H9 (cell line): ENCODE measurements around the gene NUDT15. TPM values are rescaled to one million over a fixed set of nuclear protein-coding genes. Genes with fewer than 3 reads are reported as not detected.

Experiments
- DNase-seq: peaks from one replicate; pipeline ENCODE4 v3.0.0-alpha.2; 2017
- H2AFZ ChIP-seq: one replicate; pipeline ENCODE4 v1.6.1; 2013; ENCODE audit warnings: mild to moderate bottlenecking, low read length, control low read depth, moderate library complexity
- H2AK5ac ChIP-seq: 2 replicates; pipeline ENCODE4 v1.6.1; 2013; ENCODE audit warnings: low read length, control low read depth, mixed read lengths; ENCODE audit not compliant: insufficient read length
- H2BK120ac ChIP-seq: one replicate; pipeline ENCODE4 v1.6.1; 2013; ENCODE audit warnings: low read depth, mild to moderate bottlenecking, low read length, control low read depth, inconsistent platforms; ENCODE audit not compliant: poor library complexity, severe bottlenecking
- H2BK12ac ChIP-seq: 2 replicates; pipeline ENCODE4 v1.6.1; 2013; ENCODE audit warnings: low read length, control low read depth, mixed read lengths, low read depth; ENCODE audit not compliant: insufficient read length
- H2BK15ac ChIP-seq: 2 replicates; pipeline ENCODE4 v1.6.1; 2013; ENCODE audit warnings: low read depth, low read length, control low read depth
- H2BK20ac ChIP-seq: one replicate; pipeline ENCODE4 v1.6.1; 2013; ENCODE audit warnings: low read depth, mild to moderate bottlenecking, low read length, control low read depth, inconsistent platforms; ENCODE audit not compliant: poor library complexity, severe bottlenecking
- H2BK5ac ChIP-seq: 2 replicates; pipeline ENCODE4 v1.6.1; 2013; ENCODE audit warnings: low read length, control low read depth, mixed read lengths; ENCODE audit not compliant: insufficient read length
- H3K14ac ChIP-seq: 2 replicates; pipeline ENCODE4 v1.6.1; 2013; ENCODE audit warnings: low read length, control low read depth; ENCODE audit not compliant: insufficient read depth
- H3K18ac ChIP-seq: 2 replicates; pipeline ENCODE4 v1.6.1; 2013; ENCODE audit warnings: low read depth, mild to moderate bottlenecking, mixed read lengths, low read length, control low read depth; ENCODE audit not compliant: insufficient read length
- H3K23ac ChIP-seq: 2 replicates; pipeline ENCODE4 v1.6.1; 2013; ENCODE audit warnings: low read length, control low read depth, mixed read lengths, low read depth; ENCODE audit not compliant: insufficient read length
- H3K23me2 ChIP-seq: 2 replicates; pipeline ENCODE4 v1.6.1; 2013; ENCODE audit warnings: low read depth, mild to moderate bottlenecking, mixed read lengths, low read length, control low read depth; ENCODE audit not compliant: insufficient read length, poor library complexity, severe bottlenecking
- H3K27ac ChIP-seq: 2 replicates; pipeline ENCODE4 v1.5.1; 2013; ENCODE audit warnings: low read length, control low read depth, mixed read lengths, low read depth; ENCODE audit not compliant: insufficient read length
- H3K27me3 ChIP-seq: 2 replicates; pipeline ENCODE4 v1.6.1; 2013; ENCODE audit warnings: low read length, control low read depth, inconsistent platforms; ENCODE audit not compliant: insufficient read depth
- H3K4ac ChIP-seq: 2 replicates; pipeline ENCODE4 v1.6.1; 2013; ENCODE audit warnings: low read depth, mild to moderate bottlenecking, control low read depth, inconsistent platforms, low read length, moderate library complexity
- H3K4me1 ChIP-seq: 2 replicates; pipeline ENCODE4 v1.6.1; 2013; ENCODE audit warnings: low read length, control low read depth, inconsistent platforms; ENCODE audit not compliant: insufficient read depth
- H3K4me2 ChIP-seq: 2 replicates; pipeline ENCODE4 v1.6.1; 2013; ENCODE audit warnings: low read length, control low read depth, mixed read lengths; ENCODE audit not compliant: insufficient read length, insufficient read depth
- H3K56ac ChIP-seq: 2 replicates; pipeline ENCODE4 v1.6.1; 2013; ENCODE audit warnings: low read depth, mild to moderate bottlenecking, mixed read lengths, low read length, control low read depth; ENCODE audit not compliant: insufficient read length
- H3K79me1 ChIP-seq: 2 replicates; pipeline ENCODE4 v1.6.1; 2013; ENCODE audit warnings: low read depth, mild to moderate bottlenecking, moderate library complexity, low read length, control low read depth, inconsistent platforms; ENCODE audit not compliant: insufficient read depth, poor library complexity, severe bottlenecking
- H3K79me2 ChIP-seq: 2 replicates; pipeline ENCODE4 v1.6.1; 2013; ENCODE audit warnings: low read length, control low read depth, inconsistent platforms; ENCODE audit not compliant: insufficient read depth
- H3K9ac ChIP-seq: 2 replicates; pipeline ENCODE4 v1.6.1; 2013; ENCODE audit warnings: low read length, control low read depth, mixed read lengths; ENCODE audit not compliant: insufficient read length; ENCODE audit errors: extremely low read depth
- H3K9me3 ChIP-seq: one replicate; pipeline ENCODE4 v1.6.1; 2013; ENCODE audit warnings: low read depth, low read length, inconsistent platforms; ENCODE audit not compliant: control insufficient read depth
- H3T11ph ChIP-seq: one replicate; pipeline ENCODE4 v1.6.1; 2013; ENCODE audit warnings: mild to moderate bottlenecking, low read length, control low read depth, inconsistent platforms
- H4K20me1 ChIP-seq: one replicate; pipeline ENCODE4 v1.6.1; 2013; ENCODE audit not compliant: control insufficient read depth, insufficient read length, insufficient read depth
- H4K5ac ChIP-seq: 2 replicates; pipeline ENCODE4 v1.6.1; 2013; ENCODE audit warnings: low read depth, mild to moderate bottlenecking, mixed read lengths, low read length, control low read depth; ENCODE audit not compliant: insufficient read length
- H4K8ac ChIP-seq: replicated peaks from 2 replicates; pipeline ENCODE4 v1.6.1; 2013; ENCODE audit warnings: low read length, control low read depth, mixed read lengths, low read depth; ENCODE audit not compliant: insufficient read length
- H4K91ac ChIP-seq: 2 replicates; pipeline ENCODE4 v1.6.1; 2013; ENCODE audit warnings: low read depth, mild to moderate bottlenecking, moderate library complexity, mixed read lengths, low read length, control low read depth; ENCODE audit not compliant: insufficient read length
- H3K27ac Mint-ChIP-seq, 3 experiments: 2 replicates in 2 of 3; 3 replicates in 1 of 3; pipeline ENCODE4 v1.8.0; 2020 to 2021; ENCODE audit warnings: mixed read lengths in 3 of 3, mild to moderate bottlenecking in 1 of 3, moderate library complexity in 1 of 3
- H3K27me3 Mint-ChIP-seq: 2 replicates; pipeline ENCODE4 v1.8.0; 2021; ENCODE audit warnings: low read depth, mild to moderate bottlenecking, moderate library complexity, mixed read lengths
- H3K36me3 Mint-ChIP-seq, 3 experiments: 2 replicates in 2 of 3; 3 replicates in 1 of 3; pipeline ENCODE4 v1.8.0; 2020 to 2021; ENCODE audit warnings: low read depth in 3 of 3, mixed read lengths in 3 of 3; ENCODE audit not compliant: insufficient read depth in 1 of 3
- H3K4me1 Mint-ChIP-seq, 2 experiments: 2 replicates each; pipeline ENCODE4 v1.8.0; 2020; ENCODE audit warnings: mixed read lengths in 2 of 2
- H3K4me3 Mint-ChIP-seq, 2 experiments: 2 replicates in 1 of 2; 3 replicates in 1 of 2; pipeline ENCODE4 v1.8.0; 2020 to 2021; ENCODE audit warnings: mild to moderate bottlenecking in 2 of 2, mixed read lengths in 2 of 2, moderate library complexity in 1 of 2
- H3K9me3 Mint-ChIP-seq, 2 experiments: 2 replicates in 1 of 2; 3 replicates in 1 of 2; pipeline ENCODE4 v1.8.0; 2020; ENCODE audit warnings: mild to moderate bottlenecking in 2 of 2, mixed read lengths in 2 of 2, moderate library complexity in 1 of 2
- CTCF ChIP-seq: fragments of 200-600 bp; sonication (generic); conservative IDR thresholded peaks from 3 replicates; pipeline ENCODE4 v1.8.0; 2021; ENCODE audit warnings: antibody characterized with exemption, mild to moderate bottlenecking
- total RNA-seq: library from RNA; stranded (reverse); gene quantifications from 2 replicates; pipeline ENCODE4 v1.2.1, GENCODE V29; 2021

Gene NUDT15
- total RNA-seq, 1 experiment from 2014 or later = 50.5 TPM

- no peak overlapping the region for H3K27ac Mint-ChIP-seq
- no peak overlapping the region for H2BK5ac ChIP-seq
- H4K8ac ChIP-seq = no peak overlapping the region
- no peak overlapping the region for H3K14ac ChIP-seq
- H3K27me3 Mint-ChIP-seq = no peaks in the 10 kb centered on the region
- H3K79me2 ChIP-seq = no peaks in the 10 kb centered on the region
- no peak overlapping the region for H4K91ac ChIP-seq
- no peak for DNase-seq
- no peak overlapping the region for H2BK20ac ChIP-seq
- no peak overlapping the region for H3K56ac ChIP-seq
- H2AK5ac ChIP-seq = no peak overlapping the region
- no peak overlapping the region for H3T11ph ChIP-seq
- no peak overlapping the region for H3K4me3 Mint-ChIP-seq
- H3K23ac ChIP-seq = no peak overlapping the region
- TF ChIP-seq CTCF = no peak
- no peaks in the 10 kb centered on the region for H3K9me3 ChIP-seq
- no peak overlapping the region for H3K9ac ChIP-seq
- no peaks in the 10 kb centered on the region for H3K9me3 Mint-ChIP-seq
- H2BK120ac ChIP-seq = no peak overlapping the region
- no peak overlapping the region for H3K27ac ChIP-seq
- H2AFZ ChIP-seq = no peak overlapping the region
- H3K4me1 ChIP-seq = no peaks in the 10 kb centered on the region
- no peaks in the 10 kb centered on the region for H4K20me1 ChIP-seq
- H3K79me1 ChIP-seq = no peaks in the 10 kb centered on the region
- H2BK15ac ChIP-seq = no peak overlapping the region
- no peak overlapping the region for H3K4ac ChIP-seq
- peaks cover 4 to 5% of the 10 kb centered on the region in 2 experiments for H3K4me1 Mint-ChIP-seq
- H3K27me3 ChIP-seq = no peaks in the 10 kb centered on the region
- H3K4me2 ChIP-seq = no peak overlapping the region
- no peaks in the 10 kb centered on the region for H3K23me2 ChIP-seq
- peaks cover 19 to 63% (median 31%) of the 10 kb centered on the region in 3 experiments for H3K36me3 Mint-ChIP-seq
- H2BK12ac ChIP-seq = no peak overlapping the region
- no peak overlapping the region for H4K5ac ChIP-seq
- H3K18ac ChIP-seq = no peak overlapping the region
Observed at GRCh38 chr13:48043789-48044503, 6.4 kb downstream of the NUDT15 start.
